Activated CD4-positive, alpha-beta T cell treated with anti-CD3 and anti-CD28 coated beads, Interleukin-2, amount 50 U/mL, for 4 hours (primary cell): ENCODE data around the gene EHMT1.
"Not testable (repeated sequence)": the region's sequence is repeated elsewhere in the genome, so short reads cannot be mapped to it uniquely, and the experiment has no call there.

Source experiments
- DNase-seq, 2 experiments: peaks; one replicate each; pipeline ENCODE4 v3.0.0-alpha.2; 2020

Gene EHMT1

GRCh38 chr9:137795156-137795666 lies 176.4 kb downstream of the EHMT1 start:
- no peak for DNase-seq

- no peak for DNase-seq
These were observed 178.7 kb downstream of the EHMT1 start for GRCh38 chr9:137797206-137798120.

GRCh38 chr9:137798142-137798541 lies 179.3 kb downstream of the EHMT1 start:
- no peak for DNase-seq

GRCh38 chr9:137798901-137799629 lies 180.3 kb downstream of the EHMT1 start:
- no peak for DNase-seq

GRCh38 chr9:137799630-137799983 lies 180.8 kb downstream of the EHMT1 start:
- DNase-seq = no peak

- DNase-seq = no peak
These were observed 181.6 kb downstream of the EHMT1 start for GRCh38 chr9:137800196-137801022.

- DNase-seq = no peak
These were observed 182.2 kb downstream of the EHMT1 start for GRCh38 chr9:137801023-137801319.

GRCh38 chr9:137802021-137802420 lies 183.2 kb downstream of the EHMT1 start:
- no peak for DNase-seq

GRCh38 chr9:137802521-137803243 lies 183.9 kb downstream of the EHMT1 start:
- no peak for DNase-seq

GRCh38 chr9:137804908-137805630 lies 186.3 kb downstream of the EHMT1 start:
- DNase-seq = no peak

- DNase-seq = no peak
These were observed 189.2 kb downstream of the EHMT1 start for GRCh38 chr9:137807721-137808703.

- DNase-seq = no peak
These were observed 190.3 kb downstream of the EHMT1 start for GRCh38 chr9:137809040-137809576.

- not testable (repeated sequence) for DNase-seq
These were observed 191.1 kb downstream of the EHMT1 start for GRCh38 chr9:137809726-137810450.

GRCh38 chr9:137811283-137811870 lies 192.6 kb downstream of the EHMT1 start:
- DNase-seq = no peak

GRCh38 chr9:137812356-137813023 lies 193.7 kb downstream of the EHMT1 start:
- no peak for DNase-seq

GRCh38 chr9:137813167-137813566 lies 194.4 kb downstream of the EHMT1 start:
- DNase-seq = no peak

GRCh38 chr9:137813651-137814415 lies 195.0 kb downstream of the EHMT1 start:
- no peak for DNase-seq

- no peak for DNase-seq
These were observed 195.6 kb downstream of the EHMT1 start for GRCh38 chr9:137814436-137814835.
